GM12865 (cell line): Measurements from ENCODE around the gene FBXO7.
A peak's percentile ranks its signal among the peaks of the same experiment; 100 is the strongest.

Source experiments
- DNase-seq: peaks from one replicate; pipeline ENCODE4 v3.0.0; 2010; ENCODE audit warnings: low read depth
- H3K4me3 ChIP-seq: 2 replicates; pipeline ENCODE4 v1.5.1; 2011; ENCODE audit warnings: mild to moderate bottlenecking, low read depth, low read length, control low read depth
- TF ChIP-seq, protein P1 (sequence below): IDR thresholded peaks from 2 replicates; pipeline ENCODE4 v1.5.1; 2011; ENCODE audit warnings: low read length, control low read depth, low read depth, inconsistent platforms; ENCODE audit not compliant: insufficient read depth; ENCODE audit errors: missing control alignments

Gene FBXO7

DNA sequence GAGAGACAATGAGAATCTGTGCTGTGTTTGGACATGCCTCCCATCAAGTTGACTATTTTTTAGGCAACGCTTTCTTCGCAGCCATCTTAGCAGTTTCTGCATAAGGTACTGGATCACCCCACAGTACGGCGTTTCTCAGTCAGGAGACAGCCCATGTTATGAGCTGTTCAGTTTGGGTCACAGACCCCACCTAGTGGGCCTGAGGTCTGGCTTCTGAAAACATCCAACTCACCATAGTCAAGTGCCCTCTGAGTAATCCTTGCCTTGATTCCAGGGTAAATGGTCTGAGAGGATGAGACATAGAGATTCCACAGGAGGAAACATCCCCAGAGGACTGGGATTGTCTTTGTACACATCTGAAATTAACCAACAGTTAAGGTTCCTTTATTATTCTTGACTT, 17.6 kb upstream of the FBXO7 start:
- no peak for DNase-seq
- TF ChIP-seq, protein P1, sequence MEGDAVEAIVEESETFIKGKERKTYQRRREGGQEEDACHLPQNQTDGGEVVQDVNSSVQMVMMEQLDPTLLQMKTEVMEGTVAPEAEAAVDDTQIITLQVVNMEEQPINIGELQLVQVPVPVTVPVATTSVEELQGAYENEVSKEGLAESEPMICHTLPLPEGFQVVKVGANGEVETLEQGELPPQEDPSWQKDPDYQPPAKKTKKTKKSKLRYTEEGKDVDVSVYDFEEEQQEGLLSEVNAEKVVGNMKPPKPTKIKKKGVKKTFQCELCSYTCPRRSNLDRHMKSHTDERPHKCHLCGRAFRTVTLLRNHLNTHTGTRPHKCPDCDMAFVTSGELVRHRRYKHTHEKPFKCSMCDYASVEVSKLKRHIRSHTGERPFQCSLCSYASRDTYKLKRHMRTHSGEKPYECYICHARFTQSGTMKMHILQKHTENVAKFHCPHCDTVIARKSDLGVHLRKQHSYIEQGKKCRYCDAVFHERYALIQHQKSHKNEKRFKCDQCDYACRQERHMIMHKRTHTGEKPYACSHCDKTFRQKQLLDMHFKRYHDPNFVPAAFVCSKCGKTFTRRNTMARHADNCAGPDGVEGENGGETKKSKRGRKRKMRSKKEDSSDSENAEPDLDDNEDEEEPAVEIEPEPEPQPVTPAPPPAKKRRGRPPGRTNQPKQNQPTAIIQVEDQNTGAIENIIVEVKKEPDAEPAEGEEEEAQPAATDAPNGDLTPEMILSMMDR, result no peak
- H3K4me3 ChIP-seq, result no peak overlapping the region

DNA sequence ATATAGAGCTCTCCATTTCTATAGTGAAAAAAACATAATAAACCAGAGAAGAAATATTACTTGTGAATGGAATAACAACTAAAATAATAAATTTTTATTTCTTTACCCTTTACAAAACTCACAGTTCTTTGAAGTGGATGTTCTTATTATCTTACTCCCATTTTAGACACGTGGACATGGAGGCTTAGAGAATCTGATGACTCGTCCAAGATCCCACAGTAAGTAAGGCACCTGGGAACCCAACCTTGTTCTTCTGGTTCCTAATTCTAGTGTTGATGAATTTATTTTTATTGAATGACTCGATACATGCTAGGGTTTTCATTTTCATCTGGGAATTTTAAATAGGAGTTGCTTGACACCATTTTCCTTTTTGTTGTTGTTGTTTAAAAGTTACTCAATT, 12.2 kb upstream of the FBXO7 start:
- DNase-seq, result no peak
- TF ChIP-seq, protein P1, result no peak
- H3K4me3 ChIP-seq, result no peak overlapping the region

DNA sequence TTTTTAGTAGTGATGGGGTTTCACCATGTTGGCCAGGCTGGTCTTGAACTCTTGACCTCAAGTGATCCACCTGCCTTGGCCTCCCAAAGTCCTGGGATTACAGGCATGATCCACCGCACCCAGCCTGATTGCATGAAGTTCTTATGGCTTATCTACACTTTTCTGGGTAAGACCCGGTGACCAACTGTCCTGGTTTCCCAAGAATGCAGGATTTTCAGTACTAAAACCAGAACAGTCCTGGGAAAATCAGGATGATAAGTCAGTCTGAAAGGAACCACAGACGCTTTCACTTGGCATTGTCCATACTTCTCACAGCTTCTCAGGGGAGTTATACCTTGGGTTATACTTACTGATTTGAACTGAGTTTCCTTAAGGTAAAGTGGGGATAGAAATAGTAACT, 8.9 kb upstream of the FBXO7 start:
- no peak overlapping the region for H3K4me3 ChIP-seq
- no peak for DNase-seq
- TF ChIP-seq, protein P1, result no peak

DNA sequence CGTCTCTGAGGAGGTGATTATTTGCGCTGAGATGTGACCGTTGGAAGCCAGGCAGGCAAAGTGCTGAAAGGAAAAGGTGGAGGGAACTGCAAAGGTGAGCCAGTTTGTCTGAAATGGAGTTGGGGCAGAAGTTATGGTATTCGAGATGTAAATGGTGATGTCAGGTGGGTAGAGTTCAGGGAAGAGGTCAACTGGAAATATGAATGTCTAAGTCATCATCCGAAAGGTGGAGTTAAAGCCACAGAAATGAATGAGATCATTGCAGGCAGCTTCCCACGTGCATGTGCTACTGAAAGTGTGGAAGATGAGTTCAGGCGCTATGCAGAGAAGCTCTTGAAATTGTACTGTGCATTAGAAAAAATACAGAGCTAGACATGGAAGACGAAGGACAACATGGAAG, 8.1 kb upstream of the FBXO7 start:
- H3K4me3 ChIP-seq, result no peak overlapping the region
- TF ChIP-seq, protein P1, result no peak
- no peak for DNase-seq

DNA sequence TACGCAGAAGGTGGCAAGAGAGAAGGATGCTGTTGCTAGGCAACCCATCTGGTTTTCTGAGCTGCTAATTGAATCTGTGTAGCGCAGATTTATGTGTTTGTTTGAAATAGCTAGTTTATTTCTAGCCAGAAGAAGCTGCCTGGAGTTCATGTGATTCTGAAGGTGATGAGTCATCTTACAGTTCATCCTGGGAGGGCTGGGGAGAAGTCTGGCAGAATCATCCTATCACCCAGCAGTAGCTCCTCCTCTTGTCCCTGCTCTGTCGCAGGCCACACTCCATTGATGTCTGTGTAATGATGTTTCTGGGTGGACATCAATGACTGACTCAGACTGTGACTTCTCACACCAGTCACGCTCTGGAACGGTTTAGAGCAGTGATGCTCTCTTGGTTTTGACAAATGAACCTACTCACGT, 4.8 kb upstream of the FBXO7 start:
- DNase-seq, result no peak
- TF ChIP-seq, protein P1, result no peak
- no peak overlapping the region for H3K4me3 ChIP-seq

DNA sequence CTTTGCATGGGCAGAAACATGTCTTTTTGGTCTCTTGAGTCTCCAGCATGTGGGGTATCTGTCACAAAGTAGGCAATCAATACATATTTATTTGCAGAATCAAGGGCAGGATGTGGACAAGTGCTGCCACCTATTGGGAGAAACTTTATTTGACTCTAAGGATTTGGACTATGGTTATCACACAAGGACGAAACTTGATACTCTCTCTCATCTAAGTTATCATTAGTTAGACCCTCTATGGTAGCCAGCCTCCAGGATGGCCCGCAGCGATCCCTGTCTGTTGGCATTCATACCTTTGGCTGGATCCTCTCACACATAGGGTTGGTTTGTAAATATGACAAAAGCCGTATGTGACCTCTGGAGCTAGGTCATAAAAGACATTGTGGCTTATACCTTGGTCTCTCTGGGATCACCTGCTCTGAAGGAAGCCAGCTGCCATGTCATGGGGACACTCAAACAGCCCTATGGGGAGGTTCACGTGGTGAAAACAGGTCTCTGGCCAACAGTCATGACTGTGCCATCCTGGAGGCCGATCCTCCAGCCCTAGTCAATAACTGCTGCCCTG, 1.1 kb upstream of the FBXO7 start:
- DNase-seq, result peak; percentile 80
- TF ChIP-seq, protein P1, result peak; percentile 63
- H3K4me3 ChIP-seq, result peak overlapping the region; percentile 73

DNA sequence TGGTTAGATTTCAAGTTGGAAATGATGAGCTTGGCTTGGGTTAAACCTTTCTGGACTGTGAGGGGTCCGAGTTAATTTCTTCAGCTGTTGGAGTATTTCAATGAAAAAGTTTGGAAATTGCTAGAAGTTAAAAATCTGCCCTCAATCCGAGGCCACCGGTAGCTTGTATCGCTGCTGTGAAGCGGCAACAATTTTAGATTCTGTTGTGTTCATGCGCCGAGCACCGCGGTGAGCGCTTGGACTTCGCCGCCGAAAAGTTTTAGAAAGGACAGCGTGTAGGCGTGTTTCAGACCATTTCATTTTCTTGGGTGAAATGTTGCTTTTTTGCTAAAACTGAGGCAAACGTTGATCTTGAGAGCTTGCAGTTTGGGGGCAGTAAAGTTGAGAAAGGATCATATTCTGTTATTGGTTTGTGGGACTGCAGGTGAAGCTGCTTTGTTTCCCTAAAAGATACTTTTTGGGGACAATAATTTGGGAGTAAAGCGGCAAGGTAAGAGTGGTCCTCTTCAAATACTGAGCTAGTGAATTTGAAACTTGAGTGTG, 928 bp downstream of the FBXO7 start:
- TF ChIP-seq, protein P1, result no peak
- peak overlapping the region; percentile 73 for H3K4me3 ChIP-seq
- DNase-seq, result peak; percentile 48
